ENCODE measurements around the gene SYT11. TPM values are rescaled to one million over a fixed set of nuclear protein-coding genes. Genes with fewer than 3 reads are reported as not detected.
A peak's percentile ranks its signal among the peaks of the same experiment; 100 is the strongest.

Gene SYT11
- total and polyA plus RNA-seq, 9 of the 15 experiments (the other 6 are each of a cell fraction or from before 2014, with no cell fraction given), result 0.05 to 0.18 (median 0.11) TPM

GRCh38 chr1:155911156-155912055 is 52.0 kb downstream of the SYT11 start, which contains the start of gene RIT1 (continued):
- TF ChIP-seq STAT6 (CRISPR knock-in tag; IDR thresholded peaks at IDR 0.05) (no peak), ZNF644 (tag; IDR thresholded peaks at IDR 0.05; ENCODE audit: low read depth) (no peak), RBM14 (IDR thresholded peaks at IDR 0.05; ENCODE audit: borderline replicate concordance, insufficient read depth, low read depth, low read length) (no peak), FOSL1 (tag; conservative IDR thresholded peaks at IDR 0.05) (peak; percentile 23; the same call in 1 of the 2 replicates), FOS (IDR thresholded peaks at IDR 0.05; ENCODE audit: extremely low read depth, insufficient read length) (no peak), RAD21 (CRISPR knock-in tag; conservative IDR thresholded peaks at IDR 0.05 in 1 of 2, IDR thresholded peaks at IDR 0.05 in 1 of 2) (no peak), ELF1 (tag; IDR thresholded peaks at IDR 0.05) (peak; percentile 77), ZFP36 (IDR thresholded peaks at IDR 0.05; ENCODE audit: low read depth, low read length, partially characterized antibody) (no peak), ZNF224 (CRISPR knock-in tag; IDR thresholded peaks at IDR 0.05) (no peak), CHD4 (IDR thresholded peaks at IDR 0.05; ENCODE audit: insufficient read depth, insufficient replicate concordance, low read depth, low read length, poor library complexity, severe bottlenecking) (no peak), ZNF76 (CRISPR knock-in tag; IDR thresholded peaks at IDR 0.05; ENCODE audit: borderline replicate concordance) (no peak), FOXK1 (CRISPR knock-in tag; IDR thresholded peaks at IDR 0.05; ENCODE audit: borderline replicate concordance) (no peak), BRD4 (IDR thresholded peaks at IDR 0.05) (no peak), ZZZ3 (IDR thresholded peaks at IDR 0.05) (no peak), MNT (conservative IDR thresholded peaks at IDR 0.05) (0 out of 4 replicates have a peak, but pooled peaks of 1 of the 2 experiments have one; percentile 22), ELF2 (CRISPR knock-in tag; IDR thresholded peaks at IDR 0.05) (0 out of 2 replicates have a peak, but pooled peaks have one; percentile 57), MCM7 (IDR thresholded peaks at IDR 0.05) (no peak), CREBBP (IDR thresholded peaks at IDR 0.05; ENCODE audit: low read depth, low read length) (no peak)
- TF ChIP-seq, protein P1, sequence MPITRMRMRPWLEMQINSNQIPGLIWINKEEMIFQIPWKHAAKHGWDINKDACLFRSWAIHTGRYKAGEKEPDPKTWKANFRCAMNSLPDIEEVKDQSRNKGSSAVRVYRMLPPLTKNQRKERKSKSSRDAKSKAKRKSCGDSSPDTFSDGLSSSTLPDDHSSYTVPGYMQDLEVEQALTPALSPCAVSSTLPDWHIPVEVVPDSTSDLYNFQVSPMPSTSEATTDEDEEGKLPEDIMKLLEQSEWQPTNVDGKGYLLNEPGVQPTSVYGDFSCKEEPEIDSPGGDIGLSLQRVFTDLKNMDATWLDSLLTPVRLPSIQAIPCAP (CRISPR knock-in tag; IDR thresholded peaks at IDR 0.05; ENCODE audit: borderline replicate concordance), result no peak
- TF ChIP-seq, protein P2, sequence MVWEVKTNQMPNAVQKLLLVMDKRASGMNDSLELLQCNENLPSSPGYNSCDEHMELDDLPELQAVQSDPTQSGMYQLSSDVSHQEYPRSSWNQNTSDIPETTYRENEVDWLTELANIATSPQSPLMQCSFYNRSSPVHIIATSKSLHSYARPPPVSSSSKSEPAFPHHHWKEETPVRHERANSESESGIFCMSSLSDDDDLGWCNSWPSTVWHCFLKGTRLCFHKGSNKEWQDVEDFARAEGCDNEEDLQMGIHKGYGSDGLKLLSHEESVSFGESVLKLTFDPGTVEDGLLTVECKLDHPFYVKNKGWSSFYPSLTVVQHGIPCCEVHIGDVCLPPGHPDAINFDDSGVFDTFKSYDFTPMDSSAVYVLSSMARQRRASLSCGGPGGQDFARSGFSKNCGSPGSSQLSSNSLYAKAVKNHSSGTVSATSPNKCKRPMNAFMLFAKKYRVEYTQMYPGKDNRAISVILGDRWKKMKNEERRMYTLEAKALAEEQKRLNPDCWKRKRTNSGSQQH (CRISPR knock-in tag; IDR thresholded peaks at IDR 0.05), result no peak
